Stimulated activated CD8-positive, alpha-beta memory T cell treated with anti-CD3 and anti-CD28 coated beads, Interleukin-7, amount 100 ng/mL, for 24 hours (primary cell): ENCODE measurements around the gene SLC7A5.
"Not testable (repeated sequence)": the region's sequence is repeated elsewhere in the genome, so short reads cannot be mapped to it uniquely, and the experiment has no call there.

ENCODE experiments used
- DNase-seq: peaks from one replicate; pipeline ENCODE4 v3.0.0-alpha.2; 2020; ENCODE audit warnings: low read depth

The SLC7A5 gene

DNA sequence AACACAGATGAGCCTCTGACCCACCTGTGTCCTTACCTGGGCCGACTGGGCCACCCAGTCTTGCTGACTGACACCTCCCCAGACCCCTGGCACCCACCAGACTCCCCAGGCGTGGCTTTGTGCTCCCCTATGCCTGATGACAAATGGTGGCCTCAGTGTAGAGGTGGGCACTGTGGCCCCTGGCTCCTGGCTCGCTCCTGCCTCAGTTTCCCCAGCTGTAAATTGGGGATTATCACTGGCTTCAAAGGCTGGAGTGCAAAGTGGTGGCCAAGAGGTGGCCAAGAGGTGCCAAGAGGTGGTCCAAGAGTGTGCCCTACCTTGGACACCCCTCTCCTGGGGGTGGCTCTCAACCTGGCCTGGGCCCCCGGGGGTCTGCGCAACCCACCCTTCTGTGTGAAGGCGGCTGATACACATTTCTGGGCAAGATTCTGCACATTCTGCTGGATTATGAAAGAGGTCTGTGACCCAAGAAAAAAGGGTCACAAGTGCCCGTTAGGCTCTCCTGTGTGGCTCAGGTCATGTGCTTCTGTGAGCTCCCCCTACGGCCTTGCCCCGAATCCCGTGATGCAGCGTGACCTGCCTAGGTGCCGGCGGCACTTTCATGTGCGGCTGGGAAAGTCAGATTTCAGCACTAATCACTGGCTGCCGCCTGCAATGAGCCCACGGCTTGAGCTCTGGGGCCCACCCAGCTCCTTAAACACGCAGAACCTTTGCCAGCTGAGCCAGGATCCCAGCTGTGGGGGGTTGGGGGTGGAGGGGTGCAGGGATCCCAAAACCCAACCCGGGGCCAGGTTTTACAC is 7.8 kb downstream of the SLC7A5 start:
- not testable (repeated sequence) for DNase-seq

DNA sequence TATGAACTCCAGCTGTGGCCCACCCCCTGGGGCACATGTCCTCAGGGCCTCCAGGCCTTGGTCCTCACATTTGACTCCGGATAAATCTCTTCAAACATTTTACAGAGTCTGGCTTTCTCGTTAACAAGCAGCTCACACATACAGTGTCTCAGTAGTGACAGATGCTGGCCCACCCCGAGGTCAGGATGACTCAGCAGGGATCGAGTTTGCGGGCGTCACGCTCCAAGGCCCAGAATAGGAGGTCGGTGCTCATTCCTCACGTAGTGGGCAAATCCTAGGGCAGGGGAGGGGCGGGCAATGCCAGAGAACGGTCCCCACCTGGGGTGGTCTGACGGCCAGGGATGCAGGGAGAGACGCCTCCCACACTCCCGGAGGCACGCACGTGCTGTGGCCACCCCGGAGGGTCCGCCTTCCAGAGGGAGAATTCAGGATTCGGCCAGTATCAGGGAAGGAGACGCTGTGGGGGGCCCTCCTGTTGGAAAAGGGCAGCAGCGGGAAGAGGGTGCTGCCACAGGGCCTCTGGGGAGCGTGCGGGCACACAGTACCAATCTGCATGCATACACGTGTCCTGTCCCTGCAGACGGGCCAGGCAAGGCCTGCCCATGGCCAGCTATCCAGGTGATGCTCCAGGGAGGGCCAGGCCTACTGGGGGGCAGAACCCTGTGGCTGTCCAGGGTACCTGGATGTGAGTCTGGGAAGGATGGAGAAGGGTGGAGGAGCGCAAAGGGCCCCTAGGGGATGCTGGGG is 8.6 kb downstream of the SLC7A5 start:
- no peak for DNase-seq

DNA sequence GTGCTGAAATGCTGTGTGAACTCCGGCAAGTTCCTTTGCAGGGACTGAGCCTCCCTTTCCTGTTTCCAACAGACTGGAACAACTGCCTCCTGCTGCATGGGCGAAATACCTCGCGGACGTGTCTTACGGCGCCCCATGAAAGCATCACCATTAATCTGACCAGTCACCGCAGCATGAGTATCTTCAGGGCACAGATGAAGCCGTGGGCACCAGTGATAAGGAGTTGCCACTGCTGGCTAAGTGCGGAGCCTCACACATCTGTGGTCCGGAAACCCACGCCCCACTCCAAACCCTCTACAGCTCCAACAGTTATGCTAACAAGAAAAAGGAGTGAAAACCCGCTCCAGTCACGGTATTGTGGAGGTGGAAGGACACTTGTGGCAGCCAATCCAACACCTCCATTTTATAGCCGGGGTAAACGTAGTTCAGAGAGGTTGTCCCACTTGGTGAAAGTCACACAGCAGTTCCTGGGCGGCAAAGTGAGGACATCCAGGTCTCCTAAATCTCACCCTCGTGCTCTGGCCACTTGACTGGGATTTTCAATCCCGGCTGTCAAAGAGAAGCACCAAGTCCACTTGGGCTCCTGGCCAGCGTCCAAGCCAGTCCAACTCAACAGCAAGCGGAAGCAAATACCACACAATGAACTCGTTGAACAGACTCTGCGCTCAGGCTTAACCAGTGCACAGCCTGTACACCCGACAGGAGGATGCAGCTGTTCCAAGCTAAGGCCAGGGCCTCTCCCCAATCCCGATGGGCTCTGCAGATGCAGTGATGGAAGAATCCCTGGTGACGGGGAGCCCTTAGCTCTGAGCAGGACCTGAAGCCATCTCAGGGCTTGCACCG is 10.9 kb downstream of the SLC7A5 start:
- DNase-seq = not testable (repeated sequence)

DNA sequence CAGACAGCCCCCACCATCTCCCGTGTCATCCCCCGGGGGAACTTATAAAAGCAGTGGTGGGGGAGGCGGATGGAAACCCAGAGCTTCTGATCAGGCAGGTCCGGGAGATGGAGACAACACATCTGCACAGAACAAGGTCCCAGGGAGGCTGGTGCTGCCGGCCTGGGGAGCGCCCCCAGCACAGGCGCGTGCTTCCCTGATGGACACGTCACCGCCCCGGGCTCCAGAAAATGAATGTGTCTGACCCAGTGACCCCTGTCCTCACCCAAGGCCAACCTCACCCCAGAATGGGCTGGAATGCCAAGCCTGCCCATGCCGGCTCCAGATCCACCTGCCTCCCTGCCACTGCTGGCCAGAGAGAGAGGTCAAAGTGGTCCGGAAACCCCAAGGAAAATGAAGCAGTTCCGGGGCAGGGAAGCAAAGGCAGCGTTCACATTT is 12.5 kb downstream of the SLC7A5 start:
- no peak for DNase-seq

DNA sequence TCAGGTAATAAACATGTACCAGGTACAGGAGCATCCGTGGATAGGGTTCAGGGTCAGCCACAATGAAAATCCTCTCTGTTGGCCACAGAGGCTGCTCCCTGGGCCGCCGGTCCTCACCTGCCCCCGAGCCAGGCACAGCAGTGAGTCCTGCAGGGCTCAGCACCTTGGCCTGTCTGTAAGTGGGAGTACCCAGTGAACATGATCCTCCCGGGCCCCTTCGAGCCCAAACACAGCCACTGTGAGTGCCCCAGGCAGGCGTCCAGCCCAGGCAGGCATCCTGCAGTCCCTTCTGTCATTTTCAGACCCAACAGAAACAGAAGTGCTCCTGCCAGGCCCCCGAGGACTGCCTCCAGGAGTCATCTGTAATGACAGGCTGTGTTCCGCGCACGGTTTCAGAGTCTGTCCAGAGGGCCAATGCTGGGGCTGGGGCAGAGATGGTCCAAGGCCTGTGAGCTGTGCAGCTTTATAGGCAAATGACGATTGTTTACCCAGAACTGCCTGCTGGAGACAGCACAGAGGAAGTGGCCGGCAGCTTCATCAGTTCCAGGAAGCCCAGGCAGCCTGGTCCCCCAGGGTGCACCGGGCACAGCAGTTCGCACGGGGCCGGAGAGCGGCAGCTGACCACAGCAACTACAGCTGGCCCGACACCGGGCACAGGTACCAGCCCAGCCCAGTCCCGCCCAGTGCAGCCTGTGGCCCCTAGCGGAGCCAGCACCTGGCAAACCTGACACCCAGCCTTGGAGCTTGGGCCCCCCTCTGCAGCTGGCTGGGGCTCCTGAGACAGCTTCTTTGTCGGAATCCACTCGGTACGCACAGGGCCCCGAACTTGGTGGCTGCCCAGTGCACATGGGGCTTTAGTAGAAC is 13.2 kb downstream of the SLC7A5 start:
- no peak for DNase-seq

DNA sequence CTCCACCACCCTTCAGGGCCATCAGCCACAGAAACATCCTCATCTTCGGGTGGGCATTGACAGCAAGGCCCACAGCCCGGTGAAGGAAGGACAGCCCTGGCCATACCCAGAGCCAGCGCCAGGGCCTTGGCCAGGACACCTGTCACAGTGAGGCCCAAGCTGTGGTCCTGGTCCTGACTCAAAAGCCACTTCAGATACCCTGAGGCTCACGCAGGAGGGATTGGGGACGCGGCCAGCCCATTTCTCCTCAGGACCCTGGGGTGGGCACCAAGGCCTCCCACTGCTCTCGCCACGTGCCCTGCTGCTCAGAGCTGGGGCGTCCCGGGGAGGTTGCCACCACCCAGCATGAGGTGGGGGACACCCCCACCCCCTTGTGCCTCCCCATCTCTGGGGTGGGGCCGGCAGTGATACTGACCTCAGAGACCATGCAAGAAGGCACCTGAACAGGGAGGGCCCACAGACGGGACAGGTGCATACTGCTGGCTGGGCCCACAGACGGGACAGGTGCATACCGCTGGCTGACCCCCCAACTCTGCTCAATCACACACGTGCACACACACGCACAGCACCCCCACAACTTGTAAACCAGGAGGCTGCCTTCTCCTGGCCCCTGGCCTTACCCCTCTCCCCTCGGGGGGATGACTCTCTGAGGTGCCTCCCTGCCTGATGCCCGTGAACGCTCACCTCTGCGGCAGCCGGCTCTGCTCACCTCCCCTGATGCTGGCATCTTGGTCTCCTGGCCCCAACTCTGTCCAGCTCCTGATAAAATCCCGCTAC is 14.2 kb downstream of the SLC7A5 start:
- DNase-seq = no peak

DNA sequence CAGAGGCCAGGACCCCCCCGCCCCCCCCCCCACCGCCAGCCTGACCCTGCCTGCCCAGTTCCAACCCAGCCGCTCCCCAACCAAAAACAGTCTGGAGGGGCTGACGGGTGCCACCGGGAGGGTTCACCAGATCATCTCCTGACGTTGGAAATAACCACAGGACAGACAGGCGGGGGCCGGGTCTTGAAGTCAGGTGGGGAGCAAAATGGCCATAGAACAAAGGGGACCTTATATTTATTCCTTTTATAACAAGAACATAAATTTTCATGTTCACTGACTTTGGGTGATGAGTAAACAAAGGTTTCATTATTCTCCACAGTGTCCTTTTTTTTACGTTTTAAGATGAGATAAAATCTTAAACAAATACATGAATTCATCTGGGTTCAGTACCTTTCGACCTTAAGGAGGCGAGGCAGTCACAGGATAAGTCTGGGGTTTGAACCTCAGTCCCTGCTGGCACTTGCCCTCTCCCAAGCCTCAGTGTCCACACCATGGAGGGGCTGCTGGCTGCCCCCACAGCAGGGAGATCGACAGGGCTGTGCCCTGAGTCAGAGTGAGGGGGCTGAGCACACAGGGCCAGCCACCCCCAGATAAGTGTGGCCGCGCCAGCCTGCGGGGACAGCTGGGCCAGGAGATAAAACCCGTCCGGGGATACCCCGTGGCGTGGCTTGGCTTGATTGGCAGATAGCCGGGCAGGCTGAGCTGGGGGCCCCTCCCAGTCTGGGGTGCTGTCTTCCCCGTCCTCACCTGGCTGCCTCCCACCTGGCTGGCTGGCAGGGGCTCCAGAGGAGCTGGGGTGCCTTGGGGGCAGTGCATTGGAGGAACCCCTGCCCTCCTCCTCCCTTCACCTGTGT is 15.0 kb downstream of the SLC7A5 start:
- DNase-seq = no peak

DNA sequence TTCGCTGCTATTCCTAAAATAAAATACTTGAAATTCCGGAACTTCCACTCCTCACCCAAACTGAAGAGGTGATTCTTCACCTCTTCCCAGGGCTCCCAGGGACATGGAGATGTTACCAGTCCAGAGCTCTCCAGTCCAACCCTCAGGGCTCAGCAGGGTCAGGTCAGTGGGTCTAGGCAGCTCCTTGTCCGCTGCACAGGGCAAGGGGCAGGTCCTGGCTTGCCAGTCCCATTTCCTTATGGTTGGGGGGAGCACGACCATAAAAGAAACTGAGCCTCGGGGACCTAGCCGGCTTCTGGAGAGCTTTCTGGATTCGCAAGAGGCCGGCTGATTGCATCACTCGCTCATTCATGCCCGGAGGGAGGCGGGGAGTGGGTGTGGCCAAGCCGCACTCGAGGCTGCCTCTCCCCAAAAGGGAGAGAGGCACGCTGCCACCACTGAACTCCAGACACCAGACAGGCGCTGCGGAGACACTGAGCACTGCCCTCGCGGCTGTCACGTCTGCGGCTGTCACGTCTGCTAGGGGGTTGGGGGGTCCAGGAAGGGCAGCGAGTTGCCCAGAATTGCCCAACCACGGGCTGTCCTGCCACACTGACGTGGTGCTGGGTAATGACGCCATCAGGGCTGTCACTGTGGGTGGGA is 15.8 kb downstream of the SLC7A5 start:
- DNase-seq = peak; percentile 58

DNA sequence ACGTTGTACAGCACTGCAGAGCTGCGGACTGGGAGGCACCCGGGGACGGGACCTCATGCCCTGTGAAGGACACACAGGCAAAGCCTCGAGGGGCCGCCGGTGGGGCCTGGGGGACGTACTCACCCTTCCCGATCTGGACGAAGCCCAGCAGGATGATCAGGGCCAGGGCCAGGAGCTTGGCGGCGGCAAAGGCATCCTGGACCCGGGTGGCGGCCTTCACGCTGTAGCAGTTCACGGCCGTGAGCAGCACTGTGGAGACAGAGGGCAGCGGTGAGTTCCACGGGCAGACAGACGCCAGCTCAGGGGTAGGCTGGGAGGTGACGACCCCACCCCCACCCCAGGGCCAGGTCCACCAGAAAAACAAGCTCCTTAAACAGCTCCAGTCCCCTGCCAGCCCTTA is 17.7 kb downstream of the SLC7A5 start:
- no peak for DNase-seq

DNA sequence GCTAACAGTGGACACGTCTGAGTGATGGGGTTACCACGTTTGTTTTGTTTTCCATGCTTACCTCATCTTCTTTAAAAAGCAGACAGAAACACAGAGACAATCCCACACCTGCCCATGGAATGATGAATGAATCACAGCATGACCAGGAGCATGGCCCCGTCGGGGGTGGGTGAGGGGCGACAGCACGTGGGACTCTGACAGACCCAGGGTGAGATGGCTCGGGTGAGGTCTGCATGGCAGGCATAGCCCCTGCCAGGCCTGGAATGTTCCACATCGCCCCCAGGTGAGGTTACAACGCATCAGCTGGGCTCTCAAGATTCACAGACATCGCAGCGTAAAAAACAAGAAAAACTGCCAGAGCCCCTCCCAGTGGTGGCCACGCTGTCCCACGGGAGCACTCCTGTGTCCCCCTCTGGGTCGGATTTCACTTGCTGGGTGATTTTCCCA is 18.1 kb downstream of the SLC7A5 start:
- DNase-seq = no peak

DNA sequence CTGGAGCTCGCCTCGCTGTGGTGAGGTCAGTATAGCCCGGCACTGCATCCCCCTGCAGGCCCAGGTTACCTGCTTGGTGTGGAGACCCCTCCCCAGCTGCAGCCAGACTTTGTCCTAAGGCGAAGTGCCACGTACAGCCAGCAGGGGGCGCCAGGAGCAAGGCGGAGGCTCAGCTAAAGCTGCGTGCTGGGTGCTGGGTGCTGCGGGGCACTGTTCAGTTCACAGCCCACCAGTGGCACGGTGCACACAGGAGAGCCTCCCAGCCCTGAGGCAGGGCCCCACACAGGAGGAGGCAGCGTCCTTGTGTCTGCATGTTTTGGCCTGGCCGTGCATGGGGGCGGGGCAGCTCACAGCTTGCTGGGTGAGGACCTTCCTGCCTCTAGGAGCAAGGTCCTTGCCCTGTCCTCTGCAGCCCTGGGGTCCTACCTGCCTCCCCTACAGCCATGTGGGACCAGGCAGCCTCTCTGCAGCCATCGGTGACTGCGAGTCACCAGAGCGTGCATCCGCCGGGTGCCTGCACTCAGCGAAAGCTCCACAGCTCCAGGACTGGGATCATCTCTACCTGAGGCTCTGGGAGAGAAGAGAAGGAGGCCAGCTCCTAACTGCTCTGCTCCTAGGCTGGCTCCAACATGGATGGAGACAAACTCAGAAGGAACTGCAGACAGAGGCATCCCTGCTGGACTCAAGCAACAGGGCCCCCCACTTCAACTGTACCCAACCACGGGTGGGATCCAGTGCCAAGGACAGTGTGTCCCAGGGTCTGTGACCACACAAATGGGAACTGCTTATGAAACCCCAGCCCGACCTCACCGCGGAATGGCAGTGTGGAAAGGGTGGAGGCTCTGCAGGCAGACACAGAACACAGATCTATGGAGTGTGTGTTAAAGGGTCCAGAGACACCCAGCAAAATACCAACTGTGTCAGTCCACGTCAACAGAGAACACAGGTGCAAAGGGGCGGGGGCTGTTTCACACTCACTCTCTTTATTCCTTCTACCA is 19.0 kb downstream of the SLC7A5 start:
- peak; percentile 36 for DNase-seq

DNA sequence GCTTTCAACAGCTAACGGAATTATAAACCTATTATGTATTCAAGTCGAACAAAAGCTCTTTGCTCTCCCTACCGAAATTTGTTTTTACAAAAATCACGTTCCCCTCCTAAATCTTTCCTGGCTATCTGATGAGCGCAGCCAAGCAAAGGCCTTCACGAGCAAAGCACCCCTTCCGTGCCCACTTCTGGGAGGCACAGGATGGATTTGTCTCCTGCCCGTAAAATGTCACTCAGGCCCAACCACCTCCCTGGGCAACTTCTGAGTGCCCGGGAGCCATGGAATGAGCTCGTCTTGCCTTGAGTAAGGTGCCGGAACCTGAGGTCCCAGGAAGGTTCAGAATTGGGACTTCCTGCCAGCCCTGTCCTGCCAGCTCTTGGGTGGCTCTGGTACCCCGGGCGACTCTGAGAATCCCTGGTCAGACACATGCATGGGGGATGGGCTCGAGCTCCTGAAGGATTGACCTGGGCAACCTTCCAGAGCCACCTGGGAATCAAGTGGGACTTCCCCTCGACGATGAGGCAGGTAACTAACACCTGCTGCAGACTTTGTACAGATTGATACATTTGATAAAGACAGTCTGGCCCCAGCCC is 19.8 kb downstream of the SLC7A5 start:
- DNase-seq = no peak

DNA sequence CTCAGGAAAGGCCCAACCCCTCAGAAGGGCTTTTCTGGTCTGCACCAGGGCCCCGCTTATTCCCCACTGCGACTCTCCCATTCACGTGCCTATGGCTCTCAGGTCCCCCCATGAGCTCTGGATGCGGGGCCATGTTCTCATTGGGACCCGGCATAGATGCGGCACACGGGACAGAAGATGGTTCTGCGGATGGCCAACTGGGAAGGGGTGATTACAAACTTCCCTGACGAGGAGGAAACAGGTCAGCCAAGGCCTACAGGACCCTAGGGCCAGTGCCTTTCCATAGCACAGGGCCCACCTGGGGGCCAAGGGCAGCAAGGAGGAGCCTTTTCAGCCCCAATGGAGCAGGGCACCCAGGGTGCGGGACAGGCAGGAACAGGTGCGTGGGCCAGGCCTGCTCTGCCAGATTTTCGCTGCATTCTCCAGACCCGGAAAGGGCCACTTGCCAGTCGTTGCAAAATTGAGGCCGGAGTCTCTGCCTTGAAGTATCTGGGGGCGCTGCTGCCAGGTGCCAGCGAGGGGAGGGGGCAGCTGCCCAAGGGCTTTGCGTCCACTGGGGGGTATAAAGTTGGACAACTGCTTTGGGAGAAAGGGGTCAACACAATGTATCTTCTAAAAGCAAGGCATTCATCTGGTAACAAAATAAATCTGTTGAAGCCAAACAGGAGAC is 20.5 kb downstream of the SLC7A5 start:
- no peak for DNase-seq

DNA sequence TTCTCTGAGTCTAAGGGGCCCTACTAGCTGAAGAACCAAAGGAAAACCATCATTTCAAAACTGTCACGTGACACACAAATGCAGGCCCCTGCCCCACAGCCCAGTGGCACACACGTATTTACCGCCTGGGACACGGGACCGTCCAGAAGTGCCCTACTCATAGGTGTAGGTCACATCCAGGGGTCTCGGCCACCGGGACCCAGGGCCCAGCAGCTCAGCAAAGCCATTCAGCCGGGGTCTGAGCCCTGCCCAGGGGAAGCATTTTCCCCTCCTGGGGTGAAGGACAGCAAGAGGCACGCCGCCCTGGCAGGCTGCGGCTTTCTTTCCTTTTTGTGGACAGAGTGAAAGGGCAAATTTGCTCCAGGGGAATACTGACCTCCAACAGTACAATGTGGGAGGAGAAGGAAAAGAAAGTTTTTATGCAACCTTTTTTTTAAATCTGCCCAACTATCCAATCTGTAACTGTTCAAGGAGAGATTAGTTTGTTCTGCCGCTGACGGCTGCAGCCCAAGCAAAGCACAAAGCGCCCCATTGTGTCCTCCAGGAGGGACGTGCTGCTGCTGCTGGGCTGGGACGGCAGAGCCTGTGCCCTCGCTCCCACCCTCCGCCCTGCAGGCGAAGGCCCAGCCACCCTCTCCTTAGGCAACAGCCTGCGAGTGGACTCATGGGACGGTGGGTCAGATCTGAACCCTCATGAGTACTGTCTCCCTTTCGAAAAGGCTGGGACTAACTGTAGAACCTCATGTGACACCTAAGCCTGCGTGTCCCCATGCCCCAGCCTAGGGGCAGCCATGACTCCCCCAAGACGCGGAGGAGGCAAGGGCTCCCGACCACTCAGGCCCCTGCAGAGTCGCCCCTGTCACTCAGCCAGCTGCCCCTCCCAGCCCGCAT is 21.3 kb downstream of the SLC7A5 start:
- no peak for DNase-seq

DNA sequence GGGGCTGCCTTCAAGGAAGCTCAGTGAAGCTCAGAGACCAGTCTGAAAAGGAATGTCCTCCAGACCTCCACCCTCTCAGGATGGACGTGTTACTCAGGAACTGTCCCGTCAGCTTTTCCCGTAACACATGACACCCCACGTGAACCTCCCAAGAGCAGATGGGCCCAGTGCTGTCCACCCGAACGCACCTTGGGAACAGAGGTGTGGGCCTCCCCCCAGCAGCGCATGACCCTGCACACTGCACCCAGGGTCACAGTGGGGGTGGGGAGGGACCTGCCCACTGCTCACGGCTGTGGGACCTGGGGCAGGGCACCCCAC is 21.9 kb downstream of the SLC7A5 start:
- no peak for DNase-seq
